ENCODE data around the gene ANTXRL.

DNA sequence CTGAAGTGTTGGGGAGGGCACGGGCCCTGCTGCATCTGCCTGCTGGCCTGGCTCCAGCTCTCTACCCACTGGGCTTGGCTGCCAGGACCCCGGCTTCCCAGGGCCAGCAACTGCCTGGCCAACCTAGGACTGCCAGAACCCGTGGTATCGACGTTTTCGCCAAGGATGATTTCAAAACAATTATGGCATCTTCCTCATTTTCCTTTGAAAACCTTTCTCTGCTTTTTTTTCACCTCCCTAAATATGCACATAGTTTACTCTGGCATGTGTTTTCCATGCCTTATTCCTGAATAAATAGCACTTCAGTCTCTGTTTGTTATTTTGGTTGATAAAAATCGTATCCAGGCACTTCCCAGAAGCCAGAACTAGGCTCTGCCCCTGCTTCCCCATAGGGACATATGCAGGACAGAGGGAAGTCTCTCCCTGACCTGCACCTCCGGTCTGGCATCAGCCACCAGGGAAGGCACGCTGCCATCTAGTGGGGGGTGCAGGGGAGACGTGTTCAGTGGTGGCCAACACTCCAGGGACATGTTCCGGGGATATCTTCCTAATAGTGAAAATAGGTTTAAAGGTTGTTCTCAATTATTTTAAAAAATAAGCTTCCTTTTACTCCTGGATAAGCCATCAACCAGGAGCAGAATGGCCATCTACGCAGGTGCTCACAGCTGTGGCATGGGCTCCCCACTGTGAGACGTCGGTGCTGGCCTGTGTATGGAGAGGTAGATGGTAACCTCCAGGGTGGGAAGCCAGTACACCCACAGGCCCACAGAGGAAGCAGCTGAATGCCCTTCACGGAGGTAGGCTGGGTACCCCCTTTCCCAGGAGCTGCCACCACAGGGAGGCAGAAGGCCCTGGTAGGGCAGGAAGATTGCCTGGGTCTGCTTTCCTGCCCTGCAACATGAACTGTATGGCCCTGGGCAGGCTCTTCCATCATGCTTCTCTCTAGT lies 30.7 kb upstream of the ANTXRL start:
- TF ChIP-seq EZH2 (IDR thresholded peaks at IDR 0.05; ENCODE audit: borderline replicate concordance, low read length): no peak
- TF ChIP-seq, protein P1, sequence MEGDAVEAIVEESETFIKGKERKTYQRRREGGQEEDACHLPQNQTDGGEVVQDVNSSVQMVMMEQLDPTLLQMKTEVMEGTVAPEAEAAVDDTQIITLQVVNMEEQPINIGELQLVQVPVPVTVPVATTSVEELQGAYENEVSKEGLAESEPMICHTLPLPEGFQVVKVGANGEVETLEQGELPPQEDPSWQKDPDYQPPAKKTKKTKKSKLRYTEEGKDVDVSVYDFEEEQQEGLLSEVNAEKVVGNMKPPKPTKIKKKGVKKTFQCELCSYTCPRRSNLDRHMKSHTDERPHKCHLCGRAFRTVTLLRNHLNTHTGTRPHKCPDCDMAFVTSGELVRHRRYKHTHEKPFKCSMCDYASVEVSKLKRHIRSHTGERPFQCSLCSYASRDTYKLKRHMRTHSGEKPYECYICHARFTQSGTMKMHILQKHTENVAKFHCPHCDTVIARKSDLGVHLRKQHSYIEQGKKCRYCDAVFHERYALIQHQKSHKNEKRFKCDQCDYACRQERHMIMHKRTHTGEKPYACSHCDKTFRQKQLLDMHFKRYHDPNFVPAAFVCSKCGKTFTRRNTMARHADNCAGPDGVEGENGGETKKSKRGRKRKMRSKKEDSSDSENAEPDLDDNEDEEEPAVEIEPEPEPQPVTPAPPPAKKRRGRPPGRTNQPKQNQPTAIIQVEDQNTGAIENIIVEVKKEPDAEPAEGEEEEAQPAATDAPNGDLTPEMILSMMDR (conservative IDR thresholded peaks at IDR 0.05 in 1 of 2, IDR thresholded peaks at IDR 0.05 in 1 of 2; ENCODE audit: extremely low read depth in 1 of 2, insufficient read depth in 1 of 2, low read depth in 1 of 2, low read length in 2 of 2): peak; percentile 60 to 73
